Middle frontal gyrus (tissue), 1 donor: ENCODE results near the gene DCTN2.

Experiments
- DNase-seq: peaks from one replicate; pipeline ENCODE4 v3.0.0-alpha.2; 2015; ENCODE audit warnings: low spot score; ENCODE audit errors: extremely low spot score

DCTN2 gene

DNA sequence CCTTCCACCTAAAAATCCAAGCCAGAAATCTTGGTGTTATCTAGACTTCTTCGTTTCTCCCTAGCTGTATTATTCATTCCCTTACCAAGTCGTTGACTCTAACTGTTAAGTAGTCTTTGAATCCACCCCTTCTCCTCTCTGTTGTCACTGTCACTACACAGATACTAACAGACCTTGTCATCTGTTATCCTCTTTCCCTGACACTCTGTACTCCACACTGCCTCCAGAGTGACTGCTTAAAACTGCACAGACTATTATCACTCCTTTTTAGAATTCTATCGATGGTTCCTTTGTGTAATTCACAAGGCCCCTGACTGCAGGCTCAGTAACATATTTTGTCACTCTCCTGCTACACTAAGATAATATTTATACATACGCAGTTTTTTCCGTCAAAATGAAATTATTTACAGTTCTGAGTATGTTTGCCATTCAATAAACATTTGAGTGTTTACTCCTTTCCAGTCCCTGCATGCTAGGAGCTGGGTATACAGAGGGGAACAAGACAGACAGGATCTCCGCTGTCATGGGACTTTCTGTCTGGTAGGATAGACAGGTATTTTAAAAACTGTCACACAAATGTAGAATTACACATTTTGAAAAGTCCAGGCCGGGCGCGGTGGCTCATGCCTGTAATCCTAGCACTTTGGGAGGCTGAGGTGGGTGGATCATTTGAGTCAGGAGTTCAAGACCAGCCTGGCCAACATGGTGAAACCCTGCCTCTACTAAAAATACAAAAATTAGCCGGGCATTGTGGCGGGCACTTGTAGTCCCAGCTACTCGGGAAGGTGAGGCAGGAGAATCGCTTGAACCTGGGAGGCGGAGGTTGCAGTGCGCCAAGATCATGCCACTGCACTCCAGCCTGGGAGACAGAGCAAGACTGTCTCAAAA, 55.4 kb downstream of the DCTN2 start:
- no peak for DNase-seq

DNA sequence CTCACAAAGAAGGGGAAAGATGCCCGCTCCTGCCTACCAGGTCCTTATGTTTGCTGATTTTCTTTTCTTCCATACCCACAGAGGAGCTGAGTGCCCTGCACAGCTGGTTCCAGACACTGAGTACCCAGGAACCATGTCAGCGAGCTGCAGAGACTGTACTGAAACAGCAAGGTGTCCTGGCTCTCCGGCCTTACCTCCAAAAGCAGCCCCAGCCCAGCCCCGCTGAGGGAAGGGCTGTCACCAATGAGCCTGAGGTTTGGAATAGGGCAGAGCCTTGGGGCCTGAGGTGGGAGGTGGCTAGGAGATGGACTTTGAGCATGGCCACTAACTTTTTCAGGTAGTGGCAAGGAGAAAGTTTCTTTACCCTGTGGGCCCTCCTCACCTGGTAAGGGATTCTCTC, 56.9 kb downstream of the DCTN2 start:
- DNase-seq = no peak

DNA sequence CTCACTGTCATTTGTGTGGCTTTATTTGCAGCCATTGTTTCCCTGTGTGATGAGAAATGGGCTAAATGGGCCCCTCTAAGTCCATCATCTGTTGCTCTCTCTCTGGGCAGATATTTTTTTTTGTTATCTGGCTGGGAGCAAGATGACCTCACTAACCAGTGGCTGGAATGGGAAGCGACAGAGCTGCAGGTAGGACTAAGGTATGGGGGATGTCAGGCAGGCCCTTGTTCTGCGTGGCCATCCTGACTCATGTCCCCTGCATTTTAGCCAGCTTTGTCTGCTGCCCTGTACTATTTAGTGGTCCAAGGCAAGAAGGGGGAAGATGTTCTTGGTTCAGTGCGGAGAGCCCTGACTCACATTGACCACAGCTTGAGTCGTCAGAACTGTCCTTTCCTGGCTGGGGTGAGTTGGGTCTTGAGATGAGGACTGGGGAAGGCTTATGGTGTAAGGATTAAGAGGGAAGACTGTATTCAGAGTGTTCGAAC, 57.8 kb downstream of the DCTN2 start:
- no peak for DNase-seq

DNA sequence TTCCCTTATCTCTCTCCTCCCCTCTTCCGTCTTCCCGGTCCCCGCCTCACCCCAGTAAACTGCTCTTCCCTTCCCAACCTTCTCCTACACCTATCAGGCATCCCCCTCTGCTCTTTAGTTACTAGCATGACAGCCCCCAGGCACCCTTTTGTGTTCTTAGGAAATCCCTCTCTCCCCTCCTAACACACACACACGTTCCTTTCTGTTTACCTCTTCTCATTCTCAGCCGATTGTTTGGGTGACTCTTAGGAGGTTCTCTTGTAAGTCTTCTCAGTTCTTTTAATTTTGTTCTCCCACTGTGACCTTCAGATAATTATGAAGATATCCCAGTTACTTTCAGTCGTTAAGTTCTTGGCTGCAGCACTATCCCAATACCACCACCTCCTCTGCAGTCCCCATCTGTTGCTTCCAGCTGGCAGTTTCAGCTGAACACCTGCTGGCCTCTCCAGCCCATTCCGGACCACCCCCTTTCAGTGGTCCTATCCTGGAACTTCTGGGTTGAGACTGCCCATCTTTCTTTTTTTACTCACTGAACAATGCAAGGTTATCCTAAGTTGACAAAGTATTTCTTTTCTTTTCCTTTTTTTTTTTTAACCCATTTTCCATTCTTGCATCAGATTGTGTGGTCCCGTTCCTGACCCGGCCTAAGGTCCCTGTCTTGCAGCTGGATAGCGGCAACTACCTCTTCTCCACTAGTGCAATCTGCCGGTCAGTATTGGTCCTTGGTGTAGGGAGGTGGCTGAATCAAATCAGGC, 58.4 kb downstream of the DCTN2 start:
- no peak for DNase-seq

DNA sequence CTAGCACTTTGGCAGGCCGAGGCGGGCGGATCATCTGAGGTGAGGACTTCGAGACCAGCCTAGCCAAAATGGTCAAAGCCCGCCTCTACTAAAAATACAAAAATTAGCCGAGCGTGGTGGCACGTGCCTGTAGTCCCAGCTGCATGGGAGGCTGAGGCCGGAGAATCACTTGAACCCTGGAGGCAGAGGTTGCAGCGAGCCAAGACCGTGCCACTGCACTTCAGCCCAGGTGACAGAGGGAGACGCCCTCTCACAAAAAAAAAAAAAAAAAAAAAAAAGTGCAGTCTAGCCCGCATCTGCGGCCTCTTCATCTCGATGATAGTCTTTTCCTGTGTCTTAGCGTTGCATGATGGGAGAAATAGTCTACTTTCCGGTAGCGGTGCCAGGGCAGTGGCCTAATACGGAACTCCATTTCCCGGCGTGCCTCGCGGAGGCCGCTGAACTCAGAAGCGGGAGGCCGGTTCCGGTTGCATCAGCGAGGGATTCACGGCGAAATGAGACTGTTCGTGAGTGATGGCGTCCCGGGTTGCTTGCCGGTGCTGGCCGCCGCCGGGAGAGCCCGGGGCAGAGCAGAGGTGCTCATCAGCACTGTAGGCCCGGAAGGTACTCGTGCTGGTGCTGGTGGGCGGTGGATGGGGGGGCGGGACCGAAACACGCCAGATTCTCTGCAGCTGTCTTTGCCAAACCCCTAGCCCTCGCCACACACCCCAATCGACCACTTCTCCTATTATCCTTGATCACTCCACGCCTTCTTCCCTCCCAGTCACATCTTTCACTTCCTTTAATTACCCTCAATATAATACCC, 59.2 kb downstream of the DCTN2 start, which contains the start of gene MARS1:
Gene MARS1 (plus strand): TSS at position 472 of the 805 bp plus-strand sequence. CDS start 23 bp downstream, at position 495.
- peak; percentile 98 for DNase-seq

DNA sequence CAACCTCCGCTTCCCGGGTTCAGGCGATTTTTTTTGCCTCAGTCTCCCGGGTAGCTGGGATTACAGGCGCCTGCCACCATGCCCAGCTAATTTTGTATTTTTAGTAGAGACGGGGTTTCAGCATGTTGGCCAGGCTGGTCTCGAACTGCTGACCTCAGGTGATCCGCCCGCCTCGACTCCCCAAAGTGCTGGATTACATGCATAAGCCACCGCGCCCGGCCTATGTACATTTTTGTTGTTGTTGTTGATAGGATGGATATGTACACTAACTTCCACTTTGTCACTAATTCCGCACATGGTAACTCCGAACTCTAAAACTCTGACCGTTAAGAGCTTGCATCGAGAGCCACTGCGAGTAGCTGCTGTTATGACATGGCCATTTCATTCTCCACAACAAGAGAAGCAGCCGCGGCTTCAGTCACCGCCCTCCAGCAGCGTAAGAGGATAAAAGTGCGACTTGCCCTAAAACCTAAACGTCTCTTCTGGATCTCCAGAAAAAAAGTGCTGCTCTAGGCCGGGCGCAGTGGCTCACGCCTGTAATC, 59.9 kb downstream of the DCTN2 start:
- DNase-seq = no peak

DNA sequence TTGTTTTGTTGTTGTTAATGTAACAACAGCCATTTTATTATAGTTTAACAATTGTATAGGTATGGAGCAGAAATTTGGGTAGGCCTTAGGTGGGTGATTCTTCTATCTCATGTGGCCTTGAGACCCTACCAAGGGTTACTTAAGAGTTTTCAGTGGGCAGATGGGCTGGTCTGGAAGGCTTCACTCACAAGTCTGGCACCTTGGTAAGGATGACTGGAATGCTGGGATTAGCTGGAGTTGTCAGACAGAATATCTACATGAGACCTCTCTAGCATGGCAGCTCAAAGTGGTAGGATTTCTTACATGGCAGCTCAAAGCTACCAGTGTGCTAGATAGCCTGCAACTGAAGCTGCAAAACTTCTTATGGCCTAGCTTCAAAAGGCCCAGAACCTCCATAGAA, 61.3 kb downstream of the DCTN2 start:
- DNase-seq = no peak

DNA sequence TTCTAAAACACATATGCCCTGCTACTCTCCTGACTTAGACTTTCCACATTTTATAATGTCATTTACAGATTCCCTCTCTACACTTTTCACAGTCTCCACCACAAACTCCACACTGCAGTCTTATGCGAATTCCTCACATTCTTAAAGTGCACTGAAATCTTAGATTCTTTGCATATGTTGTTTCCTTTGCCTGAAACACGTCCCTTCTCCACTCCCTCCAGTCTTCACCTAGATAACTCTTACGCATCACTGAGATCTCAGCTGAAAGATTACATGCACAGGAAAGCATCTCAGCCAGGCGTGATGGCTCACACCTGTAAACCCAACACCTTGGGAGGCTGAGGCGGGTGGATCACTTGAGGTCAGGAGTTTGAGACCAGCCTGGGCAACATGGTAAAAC, 63.5 kb downstream of the DCTN2 start:
- DNase-seq = no peak

DNA sequence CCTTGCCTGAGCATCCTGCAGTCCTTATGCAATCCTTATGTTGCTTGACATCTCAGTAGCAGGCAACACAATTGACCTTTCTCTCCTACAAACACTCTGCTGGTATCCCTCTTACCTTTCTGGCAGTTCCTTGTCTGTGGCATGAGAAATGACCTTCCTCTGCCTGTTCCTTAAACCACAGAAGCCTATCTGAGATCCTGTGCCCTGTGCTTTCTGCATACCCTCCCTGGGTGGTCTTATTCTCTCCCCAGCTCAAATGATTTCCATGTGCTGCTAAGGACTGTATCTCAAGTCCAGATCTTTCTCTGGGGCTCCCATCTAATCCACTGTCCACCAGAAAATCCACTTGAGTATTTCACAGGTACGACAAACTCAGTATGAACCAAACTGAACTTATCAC, 65.3 kb downstream of the DCTN2 start:
- DNase-seq = no peak
